ENCODE measurements around the gene BMP8B.
"Not testable (repeated sequence)": the region's sequence is repeated elsewhere in the genome, so short reads cannot be mapped to it uniquely, and the experiment has no call there.

Gene BMP8B

DNA sequence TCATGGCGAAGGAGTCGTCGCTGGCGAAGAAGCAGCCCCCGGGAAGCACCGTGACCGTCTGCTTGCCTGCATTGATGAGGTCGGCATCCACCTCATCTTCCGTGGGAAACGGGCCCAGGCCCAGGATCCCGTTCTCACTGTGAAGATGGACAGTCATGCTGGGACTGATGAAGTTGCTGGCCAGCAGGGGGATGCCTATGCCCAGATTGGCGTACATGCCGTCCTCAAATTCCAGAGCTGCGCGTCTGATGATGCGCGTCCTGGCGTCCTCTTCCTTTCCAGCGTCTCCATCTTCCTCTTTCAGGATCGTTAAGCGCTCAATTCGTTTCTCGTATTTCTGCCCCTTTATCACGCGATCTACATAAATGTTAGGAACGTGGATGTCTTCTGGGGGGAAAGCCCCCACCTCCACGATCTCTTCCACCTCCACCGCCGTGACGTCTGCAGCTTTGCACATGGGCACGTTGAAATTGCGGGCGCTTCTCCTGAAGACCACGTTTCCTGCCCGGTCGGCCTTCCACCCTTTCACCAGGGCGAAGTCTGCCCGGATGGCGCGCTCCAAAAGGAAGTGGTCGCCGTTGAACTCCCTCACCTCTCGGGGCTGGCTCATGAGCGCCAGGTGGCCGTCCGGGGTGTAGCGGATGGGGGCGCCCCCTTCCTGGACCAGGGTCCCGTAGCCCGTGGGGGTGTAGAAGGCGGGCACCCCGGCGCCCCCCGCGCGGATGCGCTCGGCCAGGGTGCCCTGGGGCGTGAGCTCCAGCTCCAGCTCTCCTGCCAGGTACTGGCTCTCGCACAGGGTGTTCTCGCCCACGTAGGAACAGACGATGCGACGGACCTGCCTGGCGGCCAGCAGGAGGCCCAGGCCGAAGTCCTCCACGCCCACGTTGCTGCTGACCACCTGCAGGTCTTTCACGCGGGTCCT lies 18.3 kb downstream of the BMP8B start:
- DNase-seq (ENCODE audit: low read depth): not testable (repeated sequence)
- H3K4me3 ChIP-seq (ENCODE audit: low read length): peak overlapping the region; percentile 43

DNA sequence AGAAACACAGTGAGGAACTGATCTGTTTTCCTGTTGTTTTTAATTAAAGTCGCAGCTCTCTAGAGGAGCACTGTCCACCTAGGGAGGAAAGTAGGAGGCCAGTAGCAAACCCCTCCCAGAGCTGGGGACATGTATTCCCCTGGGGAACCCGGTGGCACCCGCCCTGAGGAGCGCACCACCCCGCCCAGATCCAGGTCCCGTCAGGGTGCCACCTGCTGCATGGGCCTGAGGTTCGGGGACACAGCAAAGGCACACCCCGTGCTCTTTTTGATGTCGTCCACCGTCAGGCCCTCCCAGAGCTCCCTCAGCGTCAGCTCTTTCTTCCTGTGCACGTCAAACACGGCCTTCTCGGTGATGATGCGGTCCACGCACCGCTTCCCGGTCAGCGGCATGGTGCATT lies 19.2 kb downstream of the BMP8B start:
- not testable (repeated sequence) for H3K4me3 ChIP-seq (ENCODE audit: low read length); DNase-seq (ENCODE audit: low read depth)

DNA sequence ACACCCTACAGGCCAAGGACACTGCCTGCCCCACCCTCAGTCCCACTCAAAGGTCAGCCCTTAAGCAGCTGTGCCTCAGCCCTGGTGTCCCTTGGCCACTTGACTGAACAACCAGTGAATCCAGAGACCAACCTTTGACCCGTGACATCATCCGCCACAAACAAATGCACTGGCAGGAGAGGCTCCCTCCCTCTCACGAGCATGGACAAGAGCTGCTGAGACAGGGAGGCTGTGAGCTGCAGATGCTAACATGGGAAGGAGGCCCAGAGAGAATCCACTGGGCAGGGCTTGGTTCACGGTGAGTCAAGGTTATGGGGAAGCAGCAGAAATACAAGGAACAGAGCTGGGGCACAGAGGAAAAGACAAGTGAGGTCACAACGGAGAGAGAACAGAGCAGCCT lies 22.2 kb downstream of the BMP8B start:
- not testable (repeated sequence) for H3K4me3 ChIP-seq (ENCODE audit: low read length); DNase-seq (ENCODE audit: low read depth)

DNA sequence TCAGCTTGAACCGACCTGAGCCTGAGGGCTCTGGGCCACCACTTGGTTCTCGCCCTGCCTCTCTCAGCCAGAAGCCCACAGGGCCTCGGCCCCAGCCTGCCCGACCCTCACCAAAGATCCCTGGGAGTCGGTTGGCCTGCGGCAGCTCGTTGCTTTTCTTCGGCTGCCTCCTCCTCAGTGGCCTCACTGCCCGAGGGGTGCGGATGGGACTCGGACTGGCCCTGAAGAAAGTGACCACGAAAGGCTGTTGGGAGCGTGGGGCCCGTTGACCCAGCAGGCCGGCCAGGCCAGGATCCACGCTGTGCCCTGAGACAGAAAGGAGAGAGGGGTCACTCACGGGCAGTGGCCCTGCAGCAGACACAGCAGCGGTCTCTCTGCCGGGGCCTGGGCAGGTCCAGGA lies 24.2 kb downstream of the BMP8B start:
- DNase-seq (ENCODE audit: low read depth): not testable (repeated sequence)

DNA sequence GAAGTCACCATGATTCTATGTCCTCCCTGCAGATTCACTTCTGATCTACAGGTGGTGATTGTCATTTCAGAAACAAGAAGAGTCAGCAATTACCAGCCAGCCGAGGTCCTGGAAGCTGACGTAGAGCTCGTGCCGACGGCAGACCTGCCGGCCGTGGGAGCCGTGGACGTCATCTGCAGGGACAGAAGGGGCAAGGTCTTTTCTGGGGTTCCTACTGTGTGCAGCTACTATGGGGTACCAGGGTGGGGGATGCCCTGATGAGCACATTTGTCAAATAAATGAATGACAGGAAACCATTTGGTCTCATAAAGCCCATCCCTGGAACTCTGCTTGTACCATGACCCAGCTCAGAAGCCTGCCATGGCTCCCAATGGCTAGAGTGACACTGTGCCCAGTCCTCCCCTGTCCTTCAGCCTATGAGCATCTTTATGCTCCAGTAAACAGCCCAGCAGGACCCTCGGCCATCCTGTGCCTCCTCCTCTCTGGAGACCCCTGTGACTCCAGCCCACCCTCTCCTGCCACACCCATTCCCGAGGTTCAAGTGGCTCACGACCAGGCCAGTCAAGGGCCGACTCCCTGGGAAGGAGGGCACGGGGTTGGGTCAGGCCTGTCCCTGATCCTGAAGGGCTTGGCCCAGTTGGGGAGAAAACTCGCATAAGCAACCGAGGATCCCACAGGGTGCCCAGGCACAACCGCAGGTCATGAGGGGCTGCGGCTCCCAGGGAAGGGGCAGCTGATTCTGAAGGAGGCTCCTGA lies 24.9 kb downstream of the BMP8B start:
- not testable (repeated sequence) for DNase-seq (ENCODE audit: low read depth); H3K4me3 ChIP-seq (ENCODE audit: low read length)

More for the DNA sequence above, 24.2 kb downstream of the BMP8B start:
- H3K4me3 ChIP-seq (ENCODE audit: low read length): not testable (repeated sequence)

DNA sequence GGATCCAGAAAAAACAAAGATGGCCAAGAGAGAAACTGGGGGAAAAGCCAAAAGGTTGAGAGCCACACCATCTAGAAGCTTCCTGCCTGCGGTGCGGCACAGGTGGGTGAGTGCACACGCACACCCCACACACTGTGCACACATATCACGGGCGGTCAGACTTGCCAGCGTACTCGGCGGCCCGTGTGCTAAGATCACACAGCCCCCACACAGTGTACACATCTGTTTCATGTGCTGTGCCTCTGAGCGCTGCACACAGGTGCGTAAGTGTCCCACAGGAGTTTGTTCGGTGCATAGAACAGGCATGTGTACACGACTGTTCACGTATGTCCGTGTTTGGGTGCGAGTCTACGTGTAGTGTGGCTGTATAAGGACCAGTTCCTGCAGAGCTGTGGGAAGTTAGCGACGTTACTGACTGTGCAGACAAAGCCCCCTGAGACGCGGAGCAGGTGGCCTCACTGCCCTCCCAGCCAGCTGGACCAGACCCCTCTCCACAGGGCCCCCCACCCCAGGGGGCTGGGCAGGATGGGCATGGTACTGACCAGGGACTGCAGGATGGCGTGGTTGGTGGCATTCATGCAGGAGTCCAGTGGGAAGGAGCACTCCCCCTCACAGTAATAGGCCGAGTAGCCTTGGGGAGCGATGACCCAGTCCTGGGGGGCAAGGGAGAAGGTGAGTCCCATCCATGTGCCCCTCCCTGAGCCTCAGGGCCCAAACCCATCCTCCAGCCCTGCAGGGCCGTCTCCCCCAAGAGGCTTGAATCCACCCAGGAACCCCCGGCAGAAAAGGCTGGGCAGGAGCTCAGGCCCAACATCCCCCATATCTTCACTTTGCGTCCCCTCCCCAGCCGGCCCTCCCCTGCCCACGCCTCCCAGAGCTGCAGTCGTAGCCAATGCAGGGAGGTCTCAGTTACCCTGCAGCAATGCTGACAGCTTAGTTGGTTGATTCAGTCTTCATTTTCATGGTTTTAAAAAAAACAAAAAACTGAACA lies 25.8 kb downstream of the BMP8B start:
- no peak overlapping the region for H3K4me3 ChIP-seq (ENCODE audit: low read length)
- no peak for DNase-seq (ENCODE audit: low read depth)
- TF ChIP-seq, protein P1, sequence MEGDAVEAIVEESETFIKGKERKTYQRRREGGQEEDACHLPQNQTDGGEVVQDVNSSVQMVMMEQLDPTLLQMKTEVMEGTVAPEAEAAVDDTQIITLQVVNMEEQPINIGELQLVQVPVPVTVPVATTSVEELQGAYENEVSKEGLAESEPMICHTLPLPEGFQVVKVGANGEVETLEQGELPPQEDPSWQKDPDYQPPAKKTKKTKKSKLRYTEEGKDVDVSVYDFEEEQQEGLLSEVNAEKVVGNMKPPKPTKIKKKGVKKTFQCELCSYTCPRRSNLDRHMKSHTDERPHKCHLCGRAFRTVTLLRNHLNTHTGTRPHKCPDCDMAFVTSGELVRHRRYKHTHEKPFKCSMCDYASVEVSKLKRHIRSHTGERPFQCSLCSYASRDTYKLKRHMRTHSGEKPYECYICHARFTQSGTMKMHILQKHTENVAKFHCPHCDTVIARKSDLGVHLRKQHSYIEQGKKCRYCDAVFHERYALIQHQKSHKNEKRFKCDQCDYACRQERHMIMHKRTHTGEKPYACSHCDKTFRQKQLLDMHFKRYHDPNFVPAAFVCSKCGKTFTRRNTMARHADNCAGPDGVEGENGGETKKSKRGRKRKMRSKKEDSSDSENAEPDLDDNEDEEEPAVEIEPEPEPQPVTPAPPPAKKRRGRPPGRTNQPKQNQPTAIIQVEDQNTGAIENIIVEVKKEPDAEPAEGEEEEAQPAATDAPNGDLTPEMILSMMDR (conservative IDR thresholded peaks at IDR 0.05; ENCODE audit: low read length): no peak

DNA sequence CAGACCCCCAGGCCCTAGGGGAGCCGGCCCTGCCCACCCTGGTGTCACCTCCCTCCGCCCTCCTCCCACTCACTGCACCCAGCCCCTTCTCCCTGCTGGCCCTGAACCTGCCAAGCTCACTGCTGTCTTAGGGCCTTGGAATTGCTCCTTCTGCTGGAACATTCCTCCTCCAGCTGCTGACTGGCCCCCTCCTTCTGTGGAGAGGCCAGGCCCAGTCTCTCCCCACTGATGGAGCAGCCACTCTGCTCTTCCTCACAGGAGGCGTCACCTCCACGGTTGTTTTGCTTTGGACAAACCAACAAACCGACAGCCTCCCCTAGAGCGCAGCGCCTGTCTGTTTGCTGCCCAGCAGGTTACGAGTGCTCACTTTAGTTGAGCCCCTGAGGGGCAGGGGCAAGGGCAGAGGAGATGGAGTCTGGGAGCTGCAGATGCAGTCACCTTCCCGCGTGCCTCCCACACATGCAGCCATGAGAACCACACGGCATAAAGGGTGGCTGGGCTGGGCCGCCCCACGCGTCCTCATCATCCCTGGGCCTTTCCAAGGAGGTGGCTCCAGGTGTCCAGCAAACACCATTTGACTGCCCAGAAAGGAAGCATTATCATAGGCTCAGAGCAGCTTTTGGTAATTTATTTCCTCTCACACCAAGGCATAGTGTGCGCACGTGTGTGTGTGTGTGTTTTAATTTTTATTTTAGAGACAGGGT lies 27.0 kb downstream of the BMP8B start:
- no peak for DNase-seq (ENCODE audit: low read depth)
- no peak overlapping the region for H3K4me3 ChIP-seq (ENCODE audit: low read length)
- TF ChIP-seq, protein P1 (conservative IDR thresholded peaks at IDR 0.05; ENCODE audit: low read length): no peak

DNA sequence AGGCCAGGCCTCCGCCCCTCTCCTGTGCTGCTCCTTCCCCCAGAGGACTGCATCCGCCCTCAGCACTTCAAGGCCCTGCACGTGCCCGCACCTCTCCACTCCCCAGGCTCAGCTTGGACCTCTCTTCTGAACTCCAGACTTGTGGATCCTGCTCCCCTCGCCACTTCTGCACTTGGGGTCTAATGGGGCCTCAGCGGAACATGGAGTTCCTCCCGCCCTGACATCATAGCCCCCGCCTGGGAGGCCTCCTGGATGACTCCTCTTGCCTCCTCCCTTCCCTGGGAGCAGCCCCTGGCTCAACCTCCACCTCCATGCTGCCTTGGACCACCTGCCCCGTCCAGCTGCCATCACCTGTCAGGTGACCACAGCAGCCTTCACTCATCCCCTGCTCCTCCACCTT lies 27.6 kb downstream of the BMP8B start:
- TF ChIP-seq, protein P1 (conservative IDR thresholded peaks at IDR 0.05; ENCODE audit: low read length): no peak
- H3K4me3 ChIP-seq (ENCODE audit: low read length): no peak overlapping the region
- DNase-seq (ENCODE audit: low read depth): no peak

Data from AG10803 (cell line).